Mucosa of stomach (tissue), 1 donor: ENCODE data around the gene C1orf185.
"Not testable (repeated sequence)": the region's sequence is repeated elsewhere in the genome, so short reads cannot be mapped to it uniquely, and the experiment has no call there.

ENCODE experiments used
- H3K27me3 ChIP-seq: one replicate; pipeline ENCODE4 v1.7.0; 2013; ENCODE audit warnings: mild to moderate bottlenecking, low read length; ENCODE audit not compliant: control insufficient read depth, insufficient read depth
- H3K36me3 ChIP-seq: one replicate; pipeline ENCODE4 v1.7.0; 2013; ENCODE audit warnings: low read length; ENCODE audit not compliant: control insufficient read depth, insufficient read depth
- H3K4me1 ChIP-seq: one replicate; pipeline ENCODE4 v1.7.0; 2013; ENCODE audit warnings: mild to moderate bottlenecking, low read length; ENCODE audit not compliant: control insufficient read depth, insufficient read depth
- H3K4me3 ChIP-seq: one replicate; pipeline ENCODE4 v1.7.0; 2013; ENCODE audit warnings: low read length
- H3K9ac ChIP-seq: one replicate; pipeline ENCODE4 v1.7.0; 2013; ENCODE audit warnings: mild to moderate bottlenecking, low read length, moderate library complexity
- H3K9me3 ChIP-seq: one replicate; pipeline ENCODE4 v1.7.0; 2013; ENCODE audit warnings: mild to moderate bottlenecking, low read length, moderate library complexity; ENCODE audit not compliant: control insufficient read depth
- donor health status: Pancreatic carcinoma.

Gene C1orf185

DNA sequence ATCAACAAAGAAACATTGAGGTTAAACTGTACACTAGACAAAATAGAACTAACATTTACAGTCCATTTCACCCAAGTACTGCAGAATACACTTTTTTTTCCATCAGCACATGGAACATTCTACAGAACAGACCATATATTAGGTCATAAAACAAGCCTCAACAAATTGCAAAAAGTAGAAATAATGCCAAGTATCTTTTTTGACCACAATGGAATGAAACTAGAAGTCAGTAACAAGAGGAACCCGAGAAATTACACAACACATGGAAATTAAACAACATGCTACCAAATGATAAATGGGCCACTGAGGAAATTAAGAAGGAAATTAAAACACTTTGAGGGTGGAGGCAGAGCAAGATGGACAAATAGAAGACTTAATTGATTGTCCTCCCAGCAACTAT is 8.4 kb upstream of the C1orf185 start:
- H3K27me3 ChIP-seq, result no peaks in the 10 kb centered on the region
- no peaks in the 10 kb centered on the region for H3K9me3 ChIP-seq
- H3K9ac ChIP-seq, result no peak overlapping the region
- H3K4me3 ChIP-seq, result no peak overlapping the region
- H3K36me3 ChIP-seq, result no peaks in the 10 kb centered on the region
- H3K4me1 ChIP-seq, result no peaks in the 10 kb centered on the region

DNA sequence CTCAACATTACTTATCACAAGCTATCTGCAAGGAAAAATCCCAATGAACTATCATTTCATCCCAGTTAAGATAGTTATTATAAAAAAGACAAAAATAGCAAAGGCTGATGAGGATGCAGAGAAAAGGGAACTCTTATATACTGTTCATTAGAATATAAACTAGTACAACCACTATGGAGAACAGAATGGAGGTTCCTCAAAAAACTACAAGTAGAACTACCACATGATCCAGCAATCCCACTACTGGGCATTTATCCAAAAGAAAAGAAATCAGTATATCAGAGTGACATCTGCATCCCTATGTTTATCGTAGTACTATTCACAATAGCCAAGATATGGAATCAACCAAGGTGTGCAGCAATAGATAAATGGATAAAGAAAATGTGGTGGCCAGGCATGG is 4.9 kb upstream of the C1orf185 start:
- Histone ChIP-seq H3K4me3 (no peak overlapping the region), H3K27me3 (no peaks in the 10 kb centered on the region), H3K9me3 (no peaks in the 10 kb centered on the region), H3K9ac (no peak overlapping the region), H3K36me3 (no peaks in the 10 kb centered on the region), H3K4me1 (no peaks in the 10 kb centered on the region)

DNA sequence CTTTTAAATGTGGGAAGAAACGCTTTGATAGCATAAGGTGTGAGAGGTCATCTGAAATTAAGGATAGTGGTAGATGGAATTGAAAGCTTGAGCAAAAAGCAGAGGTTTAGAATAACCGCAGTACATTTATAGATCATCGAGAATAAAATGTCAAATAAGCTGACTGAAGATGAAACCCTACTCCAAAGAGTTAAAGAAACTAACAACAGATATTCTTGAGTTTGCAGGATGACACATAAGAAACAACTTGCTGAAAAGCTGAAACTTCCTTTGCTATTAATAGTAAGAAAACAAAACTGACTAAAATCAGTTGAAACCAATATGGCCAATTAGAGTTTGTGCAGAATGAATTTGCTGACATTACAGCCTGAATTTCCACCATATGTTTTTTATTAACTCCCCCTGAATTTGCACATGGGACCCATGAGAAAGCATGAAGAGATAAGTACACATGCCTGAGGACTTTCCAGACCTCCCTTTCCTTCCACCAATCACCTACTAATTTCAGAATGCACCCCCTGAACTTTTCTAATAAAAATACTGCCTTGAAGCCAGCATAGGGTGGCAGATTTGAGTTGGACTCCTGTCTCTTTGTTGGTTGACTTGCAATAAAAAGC is 1.7 kb upstream of the C1orf185 start:
- no peaks in the 10 kb centered on the region for H3K4me1 ChIP-seq
- H3K27me3 ChIP-seq, result no peaks in the 10 kb centered on the region
- H3K9me3 ChIP-seq, result no peaks in the 10 kb centered on the region
- H3K9ac ChIP-seq, result no peak overlapping the region
- H3K4me3 ChIP-seq, result no peak overlapping the region
- H3K36me3 ChIP-seq, result no peaks in the 10 kb centered on the region

DNA sequence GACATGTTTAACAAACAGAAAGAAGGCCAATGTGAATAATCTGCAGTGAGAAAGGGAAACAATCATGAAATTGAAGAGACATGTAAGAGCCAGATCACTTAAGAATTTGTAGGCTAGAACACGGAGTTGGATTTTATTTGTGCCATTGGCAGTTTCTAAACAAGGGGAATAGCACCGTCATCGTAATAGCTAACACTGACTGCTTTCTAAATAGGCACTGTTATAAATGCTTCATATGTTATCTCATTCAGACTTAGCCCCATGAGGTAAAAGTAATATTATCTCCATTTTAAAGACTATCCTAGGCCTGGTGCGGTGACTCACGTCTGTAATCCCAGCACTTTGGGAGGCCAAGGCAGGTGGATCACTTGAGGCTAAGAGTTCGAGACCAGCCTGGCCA is 12.1 kb downstream of the C1orf185 start:
- H3K27me3 ChIP-seq, result no peaks in the 10 kb centered on the region
- no peak overlapping the region for H3K4me3 ChIP-seq
- no peaks in the 10 kb centered on the region for H3K9me3 ChIP-seq
- H3K9ac ChIP-seq, result no peak overlapping the region
- no peaks in the 10 kb centered on the region for H3K4me1 ChIP-seq
- H3K36me3 ChIP-seq, result no peaks in the 10 kb centered on the region

DNA sequence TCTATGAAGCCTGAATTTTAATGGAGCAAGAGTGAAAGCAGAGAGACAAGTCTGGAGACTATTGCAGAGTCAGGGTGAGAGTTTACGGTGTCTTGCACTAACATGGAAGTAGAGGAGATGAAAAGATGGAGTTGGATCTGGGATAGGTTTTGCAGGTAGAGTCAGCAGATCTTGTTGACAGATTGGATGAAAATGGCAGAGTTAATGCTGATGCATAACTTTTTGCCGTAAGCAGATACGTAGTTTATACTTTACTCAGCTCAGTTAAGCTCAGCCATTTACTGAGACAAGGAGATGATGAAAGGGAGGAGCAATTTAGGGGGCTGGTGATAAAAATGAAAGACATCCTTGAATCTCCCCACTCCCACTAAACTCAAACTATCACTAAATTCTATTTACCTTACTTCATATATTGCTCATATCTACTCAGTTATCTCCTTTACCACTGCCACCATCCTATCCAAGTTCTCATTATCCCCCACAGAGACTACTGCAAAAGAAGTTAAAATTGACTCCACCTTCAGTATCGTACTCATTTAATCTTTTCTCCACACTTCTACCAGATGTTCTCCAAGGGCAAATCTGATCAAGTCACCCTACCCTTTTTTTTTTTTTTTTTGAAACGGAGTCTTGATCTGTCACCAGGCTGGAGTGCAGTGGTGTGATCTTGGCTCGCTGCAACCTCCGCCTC is 13.8 kb downstream of the C1orf185 start:
- no peaks in the 10 kb centered on the region for H3K36me3 ChIP-seq
- no peaks in the 10 kb centered on the region for H3K27me3 ChIP-seq
- H3K4me1 ChIP-seq, result no peaks in the 10 kb centered on the region
- no peaks in the 10 kb centered on the region for H3K9me3 ChIP-seq
- no peak overlapping the region for H3K4me3 ChIP-seq
- no peak overlapping the region for H3K9ac ChIP-seq

DNA sequence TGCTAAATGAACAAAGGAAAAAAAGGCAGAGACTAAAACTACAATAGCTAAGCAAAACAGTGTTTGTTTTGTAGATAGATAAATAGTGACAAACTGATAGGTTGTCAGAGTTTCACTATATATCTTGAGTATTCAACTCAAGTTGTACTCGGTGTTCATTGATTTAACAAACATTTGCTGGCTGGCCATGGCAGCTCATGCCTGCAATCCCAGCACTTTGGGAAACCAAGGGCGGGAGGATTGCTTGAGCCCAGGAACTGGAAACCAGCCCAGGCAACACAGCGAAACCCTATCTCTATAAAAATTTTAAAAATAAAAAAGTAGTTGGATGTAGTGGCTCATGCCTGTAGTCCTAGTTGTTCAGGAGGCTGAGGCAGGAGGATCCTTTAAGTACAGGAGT is 17.3 kb downstream of the C1orf185 start:
- Histone ChIP-seq H3K27me3 (no peaks in the 10 kb centered on the region), H3K36me3 (no peaks in the 10 kb centered on the region), H3K9ac (no peak overlapping the region), H3K4me3 (no peak overlapping the region), H3K4me1 (no peaks in the 10 kb centered on the region), H3K9me3 (no peaks in the 10 kb centered on the region)

DNA sequence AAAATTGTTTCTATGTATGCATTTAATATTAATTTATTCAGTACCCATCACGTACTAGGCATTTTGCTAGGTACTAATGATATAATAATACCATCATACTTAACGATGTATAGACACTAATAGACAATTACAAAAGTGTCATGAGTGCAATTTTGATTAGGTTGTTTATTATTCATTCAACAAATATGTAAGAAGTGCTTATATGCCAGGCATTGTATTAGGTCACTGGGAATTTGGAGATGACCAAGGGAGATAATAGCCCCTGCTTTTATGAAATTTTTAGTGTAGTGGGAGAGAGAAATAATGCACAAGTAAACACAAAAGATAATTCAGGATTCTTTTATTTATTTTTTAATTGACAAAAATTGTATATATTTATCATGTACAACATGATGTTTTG is 18.6 kb downstream of the C1orf185 start:
- Histone ChIP-seq H3K4me1 (no peaks in the 10 kb centered on the region), H3K9me3 (no peaks in the 10 kb centered on the region), H3K4me3 (no peak overlapping the region), H3K9ac (no peak overlapping the region), H3K36me3 (no peaks in the 10 kb centered on the region), H3K27me3 (no peaks in the 10 kb centered on the region)

DNA sequence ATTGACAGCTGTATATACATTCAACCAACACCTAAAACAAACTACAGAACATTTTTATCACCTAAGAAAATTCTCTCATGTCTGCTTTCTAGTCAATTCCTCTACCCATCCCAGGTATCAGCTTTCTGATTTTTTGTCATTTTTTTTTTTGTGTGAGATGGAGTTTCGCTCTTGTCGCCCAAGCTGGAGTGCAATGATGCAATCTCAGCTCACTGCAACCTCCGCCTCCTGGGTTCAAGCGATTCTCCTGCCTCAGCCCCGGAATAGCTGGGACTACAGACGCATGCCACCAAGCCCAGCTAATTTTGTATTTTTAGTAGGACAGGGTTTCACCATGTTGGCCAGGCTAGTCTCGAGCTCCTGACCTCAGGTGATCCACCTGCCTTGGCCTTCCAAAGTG is 25.1 kb downstream of the C1orf185 start:
- not testable (repeated sequence) for H3K4me3 ChIP-seq, H3K9ac ChIP-seq, H3K27me3 ChIP-seq, H3K9me3 ChIP-seq, H3K36me3 ChIP-seq, H3K4me1 ChIP-seq

DNA sequence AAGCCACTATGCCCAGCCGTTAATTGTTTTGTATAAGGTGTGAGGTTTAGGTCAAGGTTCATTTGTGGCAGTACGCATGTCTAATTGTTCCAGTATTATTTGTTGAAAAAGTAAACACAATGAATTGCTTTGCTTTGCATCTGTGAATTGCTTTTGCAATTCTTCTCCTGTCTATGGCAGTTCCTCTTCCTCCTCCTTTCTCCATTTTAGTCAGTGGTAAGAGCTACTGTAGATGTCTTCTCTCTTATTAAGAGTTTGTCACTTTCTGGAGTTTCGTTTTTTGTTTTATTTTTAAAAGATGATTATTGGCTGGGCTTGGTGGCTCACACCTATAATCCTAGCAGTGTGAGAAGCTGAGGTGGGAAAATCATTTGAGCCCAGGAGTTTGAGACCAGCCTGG is 29.2 kb downstream of the C1orf185 start:
- no peak overlapping the region for H3K9ac ChIP-seq
- no peaks in the 10 kb centered on the region for H3K36me3 ChIP-seq
- no peak overlapping the region for H3K4me3 ChIP-seq
- H3K4me1 ChIP-seq, result no peaks in the 10 kb centered on the region
- H3K9me3 ChIP-seq, result peaks cover 4% of the 10 kb centered on the region
- H3K27me3 ChIP-seq, result no peaks in the 10 kb centered on the region

DNA sequence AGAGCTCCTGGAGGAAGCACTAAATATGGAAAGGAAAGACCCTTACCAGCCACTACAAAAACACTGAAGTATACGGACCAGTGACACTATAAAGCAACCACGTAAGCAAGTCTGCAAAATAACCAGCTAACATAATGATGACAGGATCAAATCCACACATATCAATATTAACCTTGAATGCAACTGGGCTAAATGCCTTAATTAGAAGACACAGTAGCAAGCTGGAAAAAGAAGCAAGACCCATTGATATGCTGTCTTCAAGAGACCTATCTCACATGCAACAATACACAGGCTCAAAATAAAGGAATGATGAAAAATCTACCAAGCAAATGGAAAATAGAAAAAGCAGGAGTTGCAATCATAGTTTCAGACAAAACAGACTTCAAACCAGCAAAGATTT is 31.0 kb downstream of the C1orf185 start:
- H3K36me3 ChIP-seq, result no peaks in the 10 kb centered on the region
- no peaks in the 10 kb centered on the region for H3K4me1 ChIP-seq

DNA sequence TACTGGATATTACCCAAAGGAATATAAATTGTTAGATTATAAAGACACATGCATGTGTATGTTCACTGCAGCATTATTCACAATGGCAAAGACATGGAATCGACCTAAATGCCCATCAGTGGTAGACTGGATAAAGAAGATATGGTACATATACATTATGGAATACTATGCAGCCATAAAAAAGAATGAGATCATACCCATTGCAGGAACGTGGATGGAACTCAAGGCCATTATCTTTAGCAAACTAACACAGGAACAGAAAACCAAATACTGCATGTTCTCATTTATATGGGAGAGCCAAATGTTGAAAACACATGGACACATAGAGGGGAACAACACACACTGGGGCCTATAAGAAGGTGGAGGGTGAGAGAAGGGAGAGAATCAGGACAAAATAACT is 35.7 kb downstream of the C1orf185 start:
- H3K9me3 ChIP-seq, H3K4me1 ChIP-seq, H3K9ac ChIP-seq, H3K36me3 ChIP-seq, H3K27me3 ChIP-seq, H3K4me3 ChIP-seq: not testable (repeated sequence)

More for the DNA sequence above, 31.0 kb downstream of the C1orf185 start:
- Histone ChIP-seq H3K9ac (no peak overlapping the region), H3K9me3 (peaks cover 4% of the 10 kb centered on the region), H3K27me3 (no peaks in the 10 kb centered on the region), H3K4me3 (no peak overlapping the region)

DNA sequence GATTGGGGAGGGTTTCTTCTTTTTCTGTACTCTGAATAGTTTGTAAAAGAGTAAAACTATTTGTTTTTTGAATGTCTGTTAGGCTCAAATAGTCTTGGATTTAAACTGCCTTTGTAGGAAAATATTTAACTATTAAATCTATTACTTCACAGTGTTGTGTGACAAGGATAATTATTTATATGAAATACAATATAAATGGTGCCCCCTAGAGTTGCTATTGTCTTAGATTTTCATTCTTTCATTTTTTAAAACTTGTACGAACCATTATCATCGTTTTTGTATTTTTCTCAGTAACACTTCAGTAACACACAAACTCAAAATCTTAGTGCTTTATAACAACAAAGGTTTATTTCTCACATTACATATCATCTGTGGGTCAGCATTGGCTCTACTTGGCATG is 37.4 kb downstream of the C1orf185 start:
- Histone ChIP-seq H3K9ac (no peak overlapping the region), H3K4me3 (no peak overlapping the region), H3K9me3 (no peaks in the 10 kb centered on the region), H3K36me3 (no peaks in the 10 kb centered on the region), H3K27me3 (no peaks in the 10 kb centered on the region), H3K4me1 (no peaks in the 10 kb centered on the region)

DNA sequence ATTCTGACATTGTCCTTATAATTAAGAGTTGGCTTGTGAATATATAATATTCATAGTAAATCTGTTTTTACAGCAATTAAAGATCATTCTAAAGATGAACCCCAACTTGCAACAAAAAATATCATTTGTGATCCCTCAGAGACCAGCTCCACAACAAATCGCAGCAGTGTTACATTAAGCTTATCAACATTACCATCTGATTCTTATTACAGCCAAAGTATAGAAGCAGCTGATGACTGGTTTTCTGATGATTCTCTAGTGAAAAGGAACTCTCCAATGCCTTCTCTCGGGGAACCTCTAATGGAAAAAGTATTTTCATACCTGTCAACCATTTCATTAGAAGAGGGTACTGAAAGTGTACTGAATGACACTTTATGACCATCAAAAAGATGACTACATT is 45.4 kb downstream of the C1orf185 start:
- H3K27me3 ChIP-seq, result no peaks in the 10 kb centered on the region
- H3K36me3 ChIP-seq, result no peaks in the 10 kb centered on the region

More for the DNA sequence above, 45.4 kb downstream of the C1orf185 start:
- H3K9me3 ChIP-seq, result no peaks in the 10 kb centered on the region
- no peak overlapping the region for H3K9ac ChIP-seq
- H3K4me3 ChIP-seq, result no peak overlapping the region
- no peaks in the 10 kb centered on the region for H3K4me1 ChIP-seq
